ENCODE measurements around the gene PSEN1.

DNA sequence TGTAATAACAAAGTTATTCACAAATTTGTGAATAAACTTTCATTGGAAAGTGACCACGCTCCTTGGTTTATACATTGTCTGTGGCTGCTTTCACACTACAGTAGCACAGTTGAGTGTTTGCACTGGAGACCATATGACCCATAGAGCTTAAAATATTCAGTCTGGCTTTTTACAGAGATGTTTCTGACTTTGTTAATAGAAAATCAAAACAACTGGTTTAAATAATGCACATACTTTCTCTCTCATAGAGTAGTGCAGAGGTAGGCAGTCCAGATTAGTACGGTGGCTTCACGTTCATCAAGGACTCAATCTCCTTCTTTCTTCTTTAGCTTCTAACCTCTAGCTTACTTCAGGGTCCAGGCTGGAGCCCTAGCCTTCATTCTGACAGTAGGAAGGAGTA is 36.2 kb downstream of the PSEN1 start:
- no peak for TF ChIP-seq POLR2A (IDR thresholded peaks at IDR 0.05; ENCODE audit: extremely low read depth, insufficient read length)
- no peak for TF ChIP-seq MYC (IDR thresholded peaks at IDR 0.05; ENCODE audit: low read depth, low read length)
- TF ChIP-seq, protein P1, sequence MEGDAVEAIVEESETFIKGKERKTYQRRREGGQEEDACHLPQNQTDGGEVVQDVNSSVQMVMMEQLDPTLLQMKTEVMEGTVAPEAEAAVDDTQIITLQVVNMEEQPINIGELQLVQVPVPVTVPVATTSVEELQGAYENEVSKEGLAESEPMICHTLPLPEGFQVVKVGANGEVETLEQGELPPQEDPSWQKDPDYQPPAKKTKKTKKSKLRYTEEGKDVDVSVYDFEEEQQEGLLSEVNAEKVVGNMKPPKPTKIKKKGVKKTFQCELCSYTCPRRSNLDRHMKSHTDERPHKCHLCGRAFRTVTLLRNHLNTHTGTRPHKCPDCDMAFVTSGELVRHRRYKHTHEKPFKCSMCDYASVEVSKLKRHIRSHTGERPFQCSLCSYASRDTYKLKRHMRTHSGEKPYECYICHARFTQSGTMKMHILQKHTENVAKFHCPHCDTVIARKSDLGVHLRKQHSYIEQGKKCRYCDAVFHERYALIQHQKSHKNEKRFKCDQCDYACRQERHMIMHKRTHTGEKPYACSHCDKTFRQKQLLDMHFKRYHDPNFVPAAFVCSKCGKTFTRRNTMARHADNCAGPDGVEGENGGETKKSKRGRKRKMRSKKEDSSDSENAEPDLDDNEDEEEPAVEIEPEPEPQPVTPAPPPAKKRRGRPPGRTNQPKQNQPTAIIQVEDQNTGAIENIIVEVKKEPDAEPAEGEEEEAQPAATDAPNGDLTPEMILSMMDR (IDR thresholded peaks at IDR 0.05; ENCODE audit: low read depth, low read length): no peak
